NCI-H2227 (cell line): ENCODE results near the gene LIME1.
A peak's percentile ranks its signal among the peaks of the same experiment; 100 is the strongest.

ENCODE experiments used
- DNase-seq: peaks from one replicate; lab custom pipeline; 2025; ENCODE audit not compliant: unreplicated experiment; lab: John Stamatoyannopoulos, UW

Gene LIME1, protein sequence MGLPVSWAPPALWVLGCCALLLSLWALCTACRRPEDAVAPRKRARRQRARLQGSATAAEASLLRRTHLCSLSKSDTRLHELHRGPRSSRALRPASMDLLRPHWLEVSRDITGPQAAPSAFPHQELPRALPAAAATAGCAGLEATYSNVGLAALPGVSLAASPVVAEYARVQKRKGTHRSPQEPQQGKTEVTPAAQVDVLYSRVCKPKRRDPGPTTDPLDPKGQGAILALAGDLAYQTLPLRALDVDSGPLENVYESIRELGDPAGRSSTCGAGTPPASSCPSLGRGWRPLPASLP

DNA sequence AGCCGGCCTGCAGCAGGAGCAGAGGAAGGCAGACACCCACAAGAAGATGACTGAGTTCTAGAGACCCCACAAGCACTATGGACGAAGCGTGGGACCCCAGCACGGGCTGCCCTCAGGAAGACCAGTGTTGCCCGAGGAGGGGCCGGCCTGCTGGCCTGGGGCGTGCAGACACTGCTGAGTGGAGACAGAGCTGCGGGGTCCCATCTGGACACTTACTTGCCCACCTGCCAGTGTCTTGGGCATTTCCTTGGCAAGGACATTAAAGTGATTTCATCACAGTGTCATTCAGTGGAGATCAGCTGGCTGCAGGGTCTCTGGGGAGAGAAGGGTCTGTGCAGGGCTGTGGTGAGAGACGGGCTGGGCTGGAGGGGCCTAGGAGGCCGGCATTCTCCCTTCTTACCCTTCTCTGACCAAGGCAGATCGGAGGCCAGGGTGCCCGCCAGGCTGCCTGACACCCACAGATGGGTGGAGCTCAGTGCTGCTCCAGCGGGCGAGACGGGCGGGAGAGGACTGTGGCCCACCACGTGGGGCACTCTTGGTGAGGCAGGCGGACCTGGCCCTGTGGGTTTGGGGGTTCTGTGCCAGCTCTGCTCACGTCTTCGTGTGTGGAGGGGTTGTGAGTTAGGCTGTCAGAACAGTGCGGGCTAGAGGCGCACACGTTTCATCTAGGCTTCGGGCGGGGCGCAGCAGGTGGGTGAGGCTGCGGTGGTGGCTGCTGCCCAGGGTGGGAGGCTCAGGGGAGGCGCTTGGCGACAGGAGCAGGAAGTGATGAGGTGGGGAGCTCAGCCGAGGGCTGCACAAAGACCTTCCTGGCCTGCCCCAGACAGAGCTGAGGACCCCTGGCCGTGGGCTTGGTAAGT is at the start of gene LIME1:
Gene LIME1, plus strand, starts transcription at position 806 of the 860 bp plus-strand sequence. CDS start 886 bp downstream, outside the sequence.
- no peak for DNase-seq

DNA sequence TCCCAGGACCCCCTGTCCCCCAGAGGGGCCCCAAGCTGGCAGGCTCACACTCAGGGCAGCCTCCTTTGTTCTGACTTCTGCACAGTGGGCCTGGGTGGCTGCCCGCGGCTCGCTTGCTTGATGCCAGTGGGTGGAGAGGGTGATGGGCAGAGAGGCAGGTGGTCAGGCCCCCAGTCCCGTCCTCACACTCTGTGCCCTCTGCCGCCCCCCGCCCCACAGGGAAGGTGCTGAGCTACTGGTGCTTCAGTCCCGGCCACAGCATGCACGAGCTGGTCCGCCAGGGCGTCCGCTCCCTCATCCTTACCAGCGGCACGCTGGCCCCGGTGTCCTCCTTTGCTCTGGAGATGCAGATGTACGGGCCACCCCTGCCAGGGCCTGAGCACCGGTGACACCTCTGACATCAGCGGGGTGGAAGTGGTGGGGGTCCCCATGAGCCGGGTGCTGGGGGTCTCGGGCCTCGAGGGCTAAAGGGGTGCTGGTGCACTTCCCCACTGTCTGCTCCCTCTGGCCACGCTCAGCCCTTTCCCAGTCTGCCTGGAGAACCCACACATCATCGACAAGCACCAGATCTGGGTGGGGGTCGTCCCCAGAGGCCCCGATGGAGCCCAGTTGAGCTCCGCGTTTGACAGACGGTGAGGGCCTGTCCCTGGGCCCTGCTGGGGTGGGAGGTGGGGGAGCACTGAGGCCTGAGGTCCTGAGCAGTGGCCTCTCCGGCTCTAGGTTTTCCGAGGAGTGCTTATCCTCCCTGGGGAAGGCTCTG is 48.9 kb upstream of the LIME1 start:
- DNase-seq: no peak

GRCh38 chr20:63688228-63689045 is 48.0 kb upstream of the LIME1 start:
- DNase-seq: no peak

DNA sequence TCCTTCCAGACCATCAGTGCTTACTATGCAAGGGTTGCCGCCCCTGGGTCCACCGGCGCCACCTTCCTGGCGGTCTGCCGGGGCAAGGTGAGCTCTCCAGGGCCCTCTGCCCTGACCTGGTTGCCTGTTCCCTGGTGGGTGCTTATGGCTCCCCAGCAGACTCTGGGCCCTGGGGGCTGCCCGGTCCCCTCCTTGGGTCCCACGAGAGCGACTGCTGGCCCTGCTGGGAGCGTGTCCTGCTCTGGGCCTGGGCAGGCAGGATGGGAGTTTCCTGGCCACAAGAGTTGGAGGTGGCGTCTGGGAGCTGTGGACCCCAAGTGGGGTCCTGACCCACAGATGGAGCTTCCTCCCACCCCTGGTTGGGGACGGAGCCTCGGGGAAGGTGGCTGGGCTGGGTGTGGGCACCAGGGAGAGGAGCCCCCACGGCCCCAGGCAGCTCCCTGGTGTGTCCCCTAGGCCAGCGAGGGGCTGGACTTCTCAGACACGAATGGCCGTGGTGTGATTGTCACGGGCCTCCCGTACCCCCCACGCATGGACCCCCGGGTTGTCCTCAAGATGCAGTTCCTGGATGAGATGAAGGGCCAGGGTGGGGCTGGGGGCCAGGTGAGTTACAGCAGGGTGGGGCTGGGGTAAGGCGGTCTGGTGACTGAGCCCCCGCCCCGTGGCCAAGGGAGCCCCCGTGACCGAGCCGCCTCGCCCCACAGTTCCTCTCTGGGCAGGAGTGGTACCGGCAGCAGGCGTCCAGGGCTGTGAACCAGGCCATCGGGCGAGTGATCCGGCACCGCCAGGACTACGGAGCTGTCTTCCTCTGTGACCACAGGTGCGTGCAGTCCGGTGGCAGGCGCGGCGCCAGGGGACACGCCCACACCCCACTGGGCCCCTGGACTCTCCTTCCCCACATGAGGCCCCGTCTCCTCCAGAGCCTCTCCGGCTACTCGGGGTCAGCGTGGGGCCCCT is 47.1 kb upstream of the LIME1 start:
- no peak for DNase-seq

DNA sequence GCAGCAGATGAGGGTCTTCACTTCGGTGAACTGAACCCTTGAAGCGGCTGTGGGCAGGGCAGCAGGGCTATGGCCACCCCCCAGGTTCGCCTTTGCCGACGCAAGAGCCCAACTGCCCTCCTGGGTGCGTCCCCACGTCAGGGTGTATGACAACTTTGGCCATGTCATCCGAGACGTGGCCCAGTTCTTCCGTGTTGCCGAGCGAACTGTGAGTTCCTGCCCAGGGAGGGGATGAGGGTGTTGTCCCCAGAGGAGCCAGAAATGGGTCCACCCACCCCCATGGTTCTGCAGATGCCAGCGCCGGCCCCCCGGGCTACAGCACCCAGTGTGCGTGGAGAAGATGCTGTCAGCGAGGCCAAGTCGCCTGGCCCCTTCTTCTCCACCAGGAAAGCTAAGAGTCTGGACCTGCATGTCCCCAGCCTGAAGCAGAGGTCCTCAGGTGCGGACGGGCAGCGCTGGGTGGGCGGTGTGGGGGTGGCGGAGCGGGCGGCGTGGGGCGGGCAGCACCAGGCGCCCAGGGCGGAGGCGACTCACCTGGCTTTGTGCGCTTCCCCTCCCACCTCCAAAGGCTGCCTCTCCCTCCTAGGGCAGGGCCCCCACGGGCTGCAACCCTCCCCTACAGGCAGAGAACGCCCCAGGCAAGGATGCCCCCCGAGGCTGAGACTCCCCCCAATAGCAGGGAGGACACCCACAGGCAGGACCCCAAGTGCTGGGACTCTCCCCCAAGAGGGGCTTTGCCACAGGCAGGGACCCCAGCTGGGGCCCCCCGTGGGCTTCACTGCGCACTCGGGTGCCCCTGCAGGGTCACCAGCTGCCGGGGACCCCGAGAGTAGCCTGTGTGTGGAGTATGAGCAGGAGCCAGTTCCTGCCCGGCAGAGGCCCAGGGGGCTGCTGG is 46.2 kb upstream of the LIME1 start:
- DNase-seq: no peak

GRCh38 chr20:63690898-63691710 is 45.4 kb upstream of the LIME1 start:
- no peak for DNase-seq

DNA sequence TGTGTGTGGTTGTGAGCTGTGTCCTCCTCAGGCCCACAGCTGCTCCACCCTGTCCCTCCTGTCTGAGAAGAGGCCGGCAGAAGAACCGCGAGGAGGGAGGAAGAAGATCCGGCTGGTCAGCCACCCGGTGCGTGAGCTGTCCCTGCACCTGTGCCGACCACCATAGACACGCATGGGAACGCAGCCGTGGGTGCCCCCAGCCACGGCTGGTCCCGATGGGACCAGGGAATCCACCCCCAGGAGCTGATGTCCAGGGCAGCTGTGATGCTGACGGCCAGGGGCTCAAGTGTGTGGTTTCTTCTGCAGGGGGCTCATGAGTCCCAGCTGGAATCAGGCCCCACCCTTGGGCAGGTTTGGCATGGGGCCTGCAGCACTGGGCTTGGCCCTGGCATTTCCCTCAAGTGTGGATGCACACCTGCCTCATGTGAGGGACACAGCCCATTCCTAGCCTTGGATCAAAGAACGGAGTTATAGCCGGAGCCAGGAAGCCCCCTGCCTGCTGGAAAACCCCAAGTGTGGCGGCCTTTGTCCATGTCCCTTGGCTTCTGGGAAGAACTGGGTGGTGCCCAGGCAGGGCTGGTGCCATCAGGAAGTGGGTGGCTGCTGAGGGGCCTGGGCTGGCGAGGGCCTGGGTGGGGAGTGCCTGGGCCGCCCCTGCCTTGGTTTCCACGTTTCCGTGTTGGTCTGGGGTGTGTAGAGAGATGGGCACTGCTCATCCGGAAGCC is 44.6 kb upstream of the LIME1 start:
- DNase-seq: no peak

- peak; percentile 35 for DNase-seq
Measured at GRCh38 chr20:63692436-63693082, 43.9 kb upstream of the LIME1 start.

DNA sequence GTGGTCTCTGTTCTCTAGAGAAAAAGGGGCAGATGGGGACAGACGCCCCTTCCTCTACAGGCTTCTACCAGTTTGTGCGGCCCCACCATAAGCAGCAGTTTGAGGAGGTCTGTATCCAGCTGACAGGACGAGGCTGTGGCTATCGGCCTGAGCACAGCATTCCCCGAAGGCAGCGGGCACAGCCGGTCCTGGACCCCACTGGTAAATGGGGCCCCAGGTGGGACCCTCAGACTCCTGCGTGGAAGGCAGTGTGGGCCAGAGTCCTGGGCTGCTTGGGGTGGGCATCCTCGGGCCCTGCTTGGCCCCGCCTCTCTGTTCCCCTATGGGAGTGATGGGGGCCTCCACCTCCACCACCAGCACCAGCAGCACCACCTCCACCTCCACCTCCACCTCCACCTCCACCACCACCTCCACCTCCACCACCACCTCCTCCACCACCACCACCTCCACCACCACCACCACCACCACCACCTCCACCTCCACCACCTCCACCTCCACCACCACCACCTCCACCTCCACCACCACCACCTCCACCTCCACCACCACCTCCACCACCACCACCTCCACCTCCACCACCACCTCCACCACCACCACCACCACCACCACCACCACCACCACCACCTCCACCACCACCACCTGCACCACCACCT is 43.3 kb upstream of the LIME1 start:
- DNase-seq: no peak

GRCh38 chr20:63693733-63694583 is 42.5 kb upstream of the LIME1 start:
- no peak for DNase-seq

DNA sequence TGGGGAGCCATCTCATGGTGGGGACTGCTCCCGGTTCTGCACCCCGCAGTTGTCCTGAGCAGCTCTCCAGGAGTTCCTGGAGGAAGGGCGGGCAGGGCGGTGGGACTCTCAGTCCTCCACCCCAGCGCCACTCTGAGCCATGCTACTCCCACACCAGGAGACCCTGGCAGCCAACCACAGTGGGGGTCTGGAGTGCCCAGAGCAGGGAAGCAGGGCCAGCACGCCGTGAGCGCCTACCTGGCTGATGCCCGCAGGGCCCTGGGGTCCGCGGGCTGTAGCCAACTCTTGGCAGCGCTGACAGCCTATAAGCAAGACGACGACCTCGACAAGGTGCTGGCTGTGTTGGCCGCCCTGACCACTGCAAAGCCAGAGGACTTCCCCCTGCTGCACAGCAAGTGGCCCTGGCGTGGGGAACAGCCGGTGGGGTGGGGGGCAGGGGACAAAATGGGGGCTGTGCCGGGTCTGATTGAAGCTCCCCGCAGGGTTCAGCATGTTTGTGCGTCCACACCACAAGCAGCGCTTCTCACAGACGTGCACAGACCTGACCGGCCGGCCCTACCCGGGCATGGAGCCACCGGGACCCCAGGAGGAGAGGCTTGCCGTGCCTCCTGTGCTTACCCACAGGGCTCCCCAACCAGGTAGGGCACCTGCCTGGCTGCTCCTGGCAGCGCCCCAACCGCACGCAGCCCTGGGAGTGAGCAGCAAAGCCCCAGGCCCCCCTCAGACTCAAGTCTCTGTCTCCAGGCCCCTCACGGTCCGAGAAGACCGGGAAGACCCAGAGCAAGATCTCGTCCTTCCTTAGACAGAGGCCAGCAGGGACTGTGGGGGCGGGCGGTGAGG is 41.7 kb upstream of the LIME1 start:
- no peak for DNase-seq

DNA sequence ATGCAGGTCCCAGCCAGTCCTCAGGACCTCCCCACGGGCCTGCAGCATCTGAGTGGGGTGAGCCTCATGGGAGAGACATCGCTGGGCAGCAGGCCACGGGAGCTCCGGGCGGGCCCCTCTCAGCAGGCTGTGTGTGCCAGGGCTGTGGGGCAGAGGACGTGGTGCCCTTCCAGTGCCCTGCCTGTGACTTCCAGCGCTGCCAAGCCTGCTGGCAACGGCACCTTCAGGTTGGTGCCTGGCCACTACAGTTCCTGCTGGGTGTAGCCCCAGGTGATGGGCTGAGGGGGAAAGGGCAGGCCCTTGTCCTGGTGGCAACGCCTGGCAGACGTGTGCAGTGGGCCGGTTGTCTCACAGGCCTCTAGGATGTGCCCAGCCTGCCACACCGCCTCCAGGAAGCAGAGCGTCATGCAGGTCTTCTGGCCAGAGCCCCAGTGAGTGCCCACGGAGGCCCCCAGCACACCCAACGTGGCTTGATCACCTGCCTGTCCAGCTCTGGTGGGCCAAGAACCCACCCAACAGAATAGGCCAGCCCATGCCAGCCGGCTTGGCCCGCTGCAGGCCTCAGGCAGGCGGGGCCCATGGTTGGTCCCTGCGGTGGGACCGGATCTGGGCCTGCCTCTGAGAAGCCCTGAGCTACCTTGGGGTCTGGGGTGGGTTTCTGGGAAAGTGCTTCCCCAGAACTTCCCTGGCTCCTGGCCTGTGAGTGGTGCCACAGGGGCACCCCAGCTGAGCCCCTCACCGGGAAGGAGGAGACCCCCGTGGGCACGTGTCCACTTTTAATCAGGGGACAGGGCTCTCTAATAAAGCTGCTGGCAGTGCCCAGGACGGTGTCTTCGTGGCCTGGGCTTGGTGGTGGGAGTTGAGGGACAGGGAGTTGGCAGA is 40.8 kb upstream of the LIME1 start:
- DNase-seq: no peak

DNA sequence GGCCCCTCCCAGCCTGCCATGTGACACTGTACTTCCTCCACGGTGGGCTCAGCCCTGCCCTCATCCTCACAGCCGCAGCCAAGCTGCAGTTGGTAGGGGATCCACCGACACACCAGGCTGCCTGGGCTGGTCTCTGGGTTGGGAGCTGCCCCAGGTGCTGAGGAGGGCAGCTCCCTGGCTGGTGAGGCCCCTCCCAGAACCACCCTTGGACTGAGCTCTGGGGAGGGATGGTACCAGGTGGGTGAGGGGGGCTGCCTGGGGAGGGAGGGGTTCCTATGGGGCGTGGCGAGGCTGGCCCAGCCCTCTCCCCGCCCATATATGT is 40.2 kb upstream of the LIME1 start:
- no peak for DNase-seq
